ENCODE data around the gene RNF224. TPM values are rescaled to one million over a fixed set of nuclear protein-coding genes. Genes with fewer than 3 reads are reported as not detected.

Gene RNF224
- total and polyA plus RNA-seq, 4 experiments from 2014 or later, result not detected

DNA sequence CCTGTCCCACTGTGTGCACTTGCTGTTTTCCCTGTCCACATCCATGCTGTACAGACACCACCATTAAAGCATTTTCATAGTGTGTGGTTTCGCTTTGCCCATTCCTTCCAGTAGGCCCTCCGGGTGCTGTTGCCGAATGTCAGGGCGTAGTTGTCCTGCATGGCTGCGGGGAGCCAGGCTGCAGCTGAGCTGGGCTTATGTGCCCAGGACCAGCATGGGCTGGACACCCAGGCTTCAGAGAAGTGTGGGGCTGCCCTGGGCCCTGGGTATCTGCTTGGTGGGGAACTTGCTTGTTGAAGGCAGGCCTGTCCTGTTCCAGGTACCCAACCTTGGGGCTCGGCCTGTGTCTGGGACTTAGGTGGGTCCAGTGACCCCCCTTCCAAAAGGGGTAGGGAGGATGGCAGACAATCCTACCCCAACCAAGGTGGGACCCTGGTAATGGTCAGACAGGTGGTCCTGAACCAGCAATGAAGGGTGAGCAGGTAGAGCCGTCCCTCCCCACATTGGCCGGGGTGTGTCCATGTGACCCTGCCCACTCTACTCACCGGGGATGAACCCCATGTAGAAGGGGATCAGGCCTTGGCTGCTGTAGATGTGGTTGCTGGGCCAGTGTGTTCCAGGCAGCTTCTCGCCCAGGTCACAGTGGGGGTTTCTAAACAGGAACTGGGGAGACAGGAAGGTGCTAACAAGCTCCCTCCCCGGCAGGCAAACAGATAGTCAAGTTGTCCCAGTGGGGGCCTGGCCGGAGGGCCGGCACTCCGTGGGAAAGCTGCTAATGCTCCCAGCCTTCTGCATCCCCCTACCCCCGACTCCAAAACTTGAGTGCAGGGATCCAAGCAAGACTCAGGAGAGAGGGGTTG is 16.6 kb downstream of the RNF224 start:
- Histone ChIP-seq H3K4me1 (ENCODE audit: insufficient read depth, low read length) (peaks cover 25% of the 10 kb centered on the region), H3K36me3 (ENCODE audit: insufficient read depth, low read length) (peaks cover 18% of the 10 kb centered on the region), H3K9me3 (ENCODE audit: control insufficient read depth in 1 of 2, low read length in 2 of 2) (no peaks in the 10 kb centered on the region), H3K27me3 (ENCODE audit: insufficient read depth, low read length) (no peaks in the 10 kb centered on the region), H3K27ac (ENCODE audit: low read depth, low read length) (no peak overlapping the region), H3K4me3 (ENCODE audit: low read length in 2 of 2) (no peak overlapping the region)
- Mint-ChIP-seq H3K36me3 (peaks cover 10 to 12% of the 10 kb centered on the region in 2 donors), H3K27me3 (peaks cover 0 to 2% of the 10 kb centered on the region in 2 donors), H3K4me3 (peak overlapping the region in 6 of 8 donors; percentile 8 to 80 (median 41)), H3K9me3 (peaks cover 0 to 9% (median 0%) of the 10 kb centered on the region in 8 donors), H3K27ac (peak overlapping the region in 4 of 7 donors; percentile 41 to 86 (median 69)), H3K4me1 (peaks cover 6 to 35% (median 22%) of the 10 kb centered on the region in 4 donors)
- intact Hi-C loops (cut with micrococcal nuclease), result loop anchor here (5.0 kb wide), 1 partner anchor 363 kb away; the partner anchor contains the start of gene ARRDC1
- ChIA-PET CTCF (ENCODE audit: partially characterized antibody) (interaction anchor here (0.6 to 2.5 kb wide), 2 partner anchors 10 to 25 kb away, joined by 3 to 7 read pairs; partner anchors contain the start of gene NELFB), POLR2A (ENCODE audit: partially characterized antibody) (interaction anchor here (0.6 to 10.3 kb wide), 5 partner anchors 10 to 116 kb away, joined by 3 to 260 read pairs (median 36); partner anchors contain the start of genes CYSRT1, NELFB, RNF208 and STPG3)
- no peak for DNase-seq

- no peak overlapping the region for H3K4me3 ChIP-seq (ENCODE audit: low read length in 2 of 2)
- peaks cover 0 to 9% (median 0%) of the 10 kb centered on the region in 8 donors for H3K9me3 Mint-ChIP-seq
- H3K4me1 ChIP-seq (ENCODE audit: insufficient read depth, low read length), result peaks cover 18% of the 10 kb centered on the region
- peaks cover 6 to 28% (median 20%) of the 10 kb centered on the region in 4 donors for H3K4me1 Mint-ChIP-seq
- peaks cover 10 to 11% of the 10 kb centered on the region in 2 donors for H3K36me3 Mint-ChIP-seq
- CTCF ChIA-PET (ENCODE audit: partially characterized antibody), result interaction anchor here (0.6 to 1.3 kb wide), 3 partner anchors 8 to 110 kb away, joined by 3 to 5 read pairs (median 3); no protein-coding TSS in a partner anchor
- no peak for DNase-seq
- peaks cover 0 to 2% of the 10 kb centered on the region in 2 donors for H3K27me3 Mint-ChIP-seq
- H3K27ac ChIP-seq (ENCODE audit: low read depth, low read length), result no peak overlapping the region
- peaks cover 18% of the 10 kb centered on the region for H3K36me3 ChIP-seq (ENCODE audit: insufficient read depth, low read length)
- peak overlapping the region in 2 of 7 donors; percentile 41 to 86 for H3K27ac Mint-ChIP-seq
- intact Hi-C loops (cut with micrococcal nuclease), result loop anchor here (5.0 kb wide), 1 partner anchor 363 kb away; the partner anchor contains the start of gene ARRDC1
- H3K4me3 Mint-ChIP-seq, result peak overlapping the region in 1 of 8 donors; percentile 26
- H3K9me3 ChIP-seq (ENCODE audit: control insufficient read depth in 1 of 2, low read length in 2 of 2), result no peaks in the 10 kb centered on the region
- no peaks in the 10 kb centered on the region for H3K27me3 ChIP-seq (ENCODE audit: insufficient read depth, low read length)
- POLR2A ChIA-PET (ENCODE audit: partially characterized antibody), result interaction anchor here (0.8 to 10.3 kb wide), 4 partner anchors 9 to 115 kb away, joined by 3 to 260 read pairs (median 31); partner anchors contain the start of genes CYSRT1, NELFB, RNF208 and STPG3
Measured at GRCh38 chr9:137244486-137245449, 17.5 kb downstream of the RNF224 start.

GRCh38 chr9:137245450-137246421 is 18.4 kb downstream of the RNF224 start:
- peaks cover 10 to 11% of the 10 kb centered on the region in 2 donors for H3K36me3 Mint-ChIP-seq
- ChIA-PET POLR2A (ENCODE audit: partially characterized antibody) (interaction anchor here (0.8 to 10.3 kb wide), 2 partner anchors 9 to 30 kb away, joined by 3 to 260 read pairs; partner anchors contain the start of genes NELFB and STPG3), CTCF (ENCODE audit: partially characterized antibody) (interaction anchor here (1.3 kb wide), 1 partner anchor 9 kb away, joined by 5 read pairs; no protein-coding TSS in a partner anchor)
- Histone ChIP-seq H3K4me1 (ENCODE audit: insufficient read depth, low read length) (peaks cover 16% of the 10 kb centered on the region), H3K4me3 (ENCODE audit: low read length in 2 of 2) (no peak overlapping the region), H3K27ac (ENCODE audit: low read depth, low read length) (no peak overlapping the region), H3K36me3 (ENCODE audit: insufficient read depth, low read length) (peaks cover 18% of the 10 kb centered on the region), H3K27me3 (ENCODE audit: insufficient read depth, low read length) (no peaks in the 10 kb centered on the region), H3K9me3 (ENCODE audit: control insufficient read depth in 1 of 2, low read length in 2 of 2) (no peaks in the 10 kb centered on the region)
- H3K4me1 Mint-ChIP-seq, result peaks cover 6 to 27% (median 19%) of the 10 kb centered on the region in 4 donors
- DNase-seq, result peak in 1 of 5 donors; percentile 38
- peaks cover 0 to 2% of the 10 kb centered on the region in 2 donors for H3K27me3 Mint-ChIP-seq
- no peak overlapping the region for H3K4me3 Mint-ChIP-seq
- H3K9me3 Mint-ChIP-seq, result peaks cover 0 to 9% (median 0%) of the 10 kb centered on the region in 8 donors
- intact Hi-C loops (cut with micrococcal nuclease), result no loop called here
- H3K27ac Mint-ChIP-seq, result peak overlapping the region in 2 of 7 donors; percentile 42 to 44

GRCh38 chr9:137247135-137247915 is 20.0 kb downstream of the RNF224 start:
- H3K27ac Mint-ChIP-seq, result peak overlapping the region in 1 of 7 donors; percentile 40
- peaks cover 10% of the 10 kb centered on the region for H3K4me1 ChIP-seq (ENCODE audit: insufficient read depth, low read length)
- no peak overlapping the region for H3K4me3 ChIP-seq (ENCODE audit: low read length in 2 of 2)
- no peaks in the 10 kb centered on the region for H3K9me3 ChIP-seq (ENCODE audit: control insufficient read depth in 1 of 2, low read length in 2 of 2)
- H3K36me3 Mint-ChIP-seq, result peaks cover 6 to 8% of the 10 kb centered on the region in 2 donors
- ChIA-PET CTCF (ENCODE audit: partially characterized antibody) (interaction anchor here (1.4 kb wide), 1 partner anchor 11 kb away, joined by 6 read pairs; no protein-coding TSS in a partner anchor), POLR2A (ENCODE audit: partially characterized antibody) (interaction anchor here (1.2 kb wide), 1 partner anchor 47 kb away, joined by 4 read pairs; the partner anchor contains the start of gene TPRN)
- H3K27me3 Mint-ChIP-seq, result no peaks in the 10 kb centered on the region
- H3K4me1 Mint-ChIP-seq, result peaks cover 5 to 21% (median 13%) of the 10 kb centered on the region in 4 donors
- peak in 1 of 5 donors; percentile 27 for DNase-seq
- peaks cover 0 to 5% (median 0%) of the 10 kb centered on the region in 8 donors for H3K9me3 Mint-ChIP-seq
- intact Hi-C loops (cut with micrococcal nuclease), result no loop called here
- H3K27me3 ChIP-seq (ENCODE audit: insufficient read depth, low read length), result no peaks in the 10 kb centered on the region
- H3K27ac ChIP-seq (ENCODE audit: low read depth, low read length), result no peak overlapping the region
- H3K36me3 ChIP-seq (ENCODE audit: insufficient read depth, low read length), result peaks cover 15% of the 10 kb centered on the region
- H3K4me3 Mint-ChIP-seq, result no peak overlapping the region

DNA sequence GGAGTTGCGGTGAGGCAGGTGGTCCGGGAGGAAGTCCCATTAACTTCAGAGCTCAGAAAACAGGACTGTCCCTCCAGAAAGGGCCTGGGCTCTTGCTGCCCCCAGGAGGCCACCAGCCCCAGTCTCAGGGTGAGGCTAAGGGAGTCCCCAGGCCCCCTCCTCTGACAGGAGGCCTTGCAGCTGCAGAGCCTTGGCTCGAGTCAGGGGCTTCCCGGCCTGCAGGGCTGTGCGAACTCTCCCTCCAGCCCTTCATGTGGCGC is 20.5 kb downstream of the RNF224 start:
- no peaks in the 10 kb centered on the region for H3K27me3 Mint-ChIP-seq
- intact Hi-C loops (cut with micrococcal nuclease), result no loop called here
- Histone ChIP-seq H3K27ac (ENCODE audit: low read depth, low read length) (no peak overlapping the region), H3K27me3 (ENCODE audit: insufficient read depth, low read length) (no peaks in the 10 kb centered on the region), H3K4me1 (ENCODE audit: insufficient read depth, low read length) (peaks cover 5% of the 10 kb centered on the region), H3K36me3 (ENCODE audit: insufficient read depth, low read length) (peaks cover 9% of the 10 kb centered on the region), H3K4me3 (ENCODE audit: low read length in 2 of 2) (no peak overlapping the region), H3K9me3 (ENCODE audit: control insufficient read depth in 1 of 2, low read length in 2 of 2) (no peaks in the 10 kb centered on the region)
- H3K27ac Mint-ChIP-seq, result peak overlapping the region in 1 of 7 donors; percentile 40
- peaks cover 0 to 15% (median 8%) of the 10 kb centered on the region in 4 donors for H3K4me1 Mint-ChIP-seq
- no peak for DNase-seq
- CTCF ChIA-PET (ENCODE audit: partially characterized antibody), result interaction anchor here (1.4 kb wide), 1 partner anchor 11 kb away, joined by 6 read pairs; no protein-coding TSS in a partner anchor
- POLR2A ChIA-PET (ENCODE audit: partially characterized antibody), result interaction anchor here (1.2 kb wide), 1 partner anchor 47 kb away, joined by 4 read pairs; the partner anchor contains the start of gene TPRN
- H3K36me3 Mint-ChIP-seq, result peaks cover 2 to 3% of the 10 kb centered on the region in 2 donors
- H3K4me3 Mint-ChIP-seq, result no peak overlapping the region
- H3K9me3 Mint-ChIP-seq, result peaks cover 0 to 2% (median 0%) of the 10 kb centered on the region in 8 donors

Measured in CD4-positive, alpha-beta memory T cell (primary cell).